Gastrocnemius medialis (tissue), 4 donors: ENCODE results near the gene MRPS10. TPM values are rescaled to one million over a fixed set of nuclear protein-coding genes. Genes with fewer than 3 reads are reported as not detected.

Source experiments
- ATAC-seq, 2 donors: fragments of 150-250 bp; one replicate each; pipeline ENCODE4 v1.9.1; 2016
- DNase-seq, 2 donors: peaks; one replicate each; pipeline ENCODE4 v3.0.0-alpha.2; 2019
- H3K27ac ChIP-seq, 4 donors: fragments of 200-600 bp; sonication (generic); 1 replicate in 1 of 4; 2 replicates in 3 of 4; pipeline ENCODE4 v1.5.1; 2016 to 2018; ENCODE audit warnings: mild to moderate bottlenecking in 2 of 4, moderate library complexity in 1 of 4
- H3K27me3 ChIP-seq, 3 donors: fragments of 200-600 bp; sonication (generic) in 2 of 3; 1 replicate in 1 of 3; 2 replicates in 2 of 3; pipeline versions ENCODE4 v1.5.1 to v1.6.0; 2016 to 2019; ENCODE audit warnings: mild to moderate bottlenecking in 1 of 3, moderate library complexity in 1 of 3
- H3K36me3 ChIP-seq, 2 donors: fragments of 200-600 bp; sonication (generic) in 1 of 2; one replicate each; pipeline ENCODE4 v1.5.1; 2017 to 2018
- H3K4me1 ChIP-seq, 2 donors: fragments of 200-600 bp; sonication (generic) in 1 of 2; one replicate each; pipeline ENCODE4 v1.5.1; 2016 to 2017; ENCODE audit warnings: mild to moderate bottlenecking in 2 of 2
- H3K4me3 ChIP-seq, 4 donors: fragments of 200-600 bp; sonication (generic) in 3 of 4; 1 replicate in 1 of 4; 2 replicates in 3 of 4; pipeline ENCODE4 v1.5.1; 2016 to 2019; ENCODE audit warnings: mild to moderate bottlenecking in 2 of 4
- H3K9me3 ChIP-seq, 3 donors: fragments of 200-600 bp; sonication (generic) in 2 of 3; 1 replicate in 1 of 3; 2 replicates in 2 of 3; pipeline ENCODE4 v1.5.1; 2016 to 2019
- POLR2A ChIP-seq, 2 donors: fragments of 450-650 bp; IDR thresholded peaks; one replicate each; pipeline ENCODE4 v1.6.1; 2017; ENCODE audit warnings: antibody characterized with exemption in 2 of 2, mild to moderate bottlenecking in 2 of 2, moderate library complexity in 2 of 2
- in situ Hi-C, 4 donors: fragments of 200-750 bp; cut with MboI; loops; one replicate each; pipeline versions ENCODE4 v1.15.0 to v1.8.0; 2017; ENCODE audit warnings: low sequenced_read_pairs in 4 of 4
- intact Hi-C: fragments of 100-400 bp; cut with DNase I; formaldehyde crosslinking; loops from one replicate; pipeline ENCODE4 v1.15.1; 2023; ENCODE audit warnings: low total_unique reads
- total RNA-seq, 4 donors: library from RNA; depleted of rRNA; stranded (reverse); fragments of >200 nt; gene quantifications; one replicate each; pipeline versions ENCODE4 v1.1.0 to v1.2.3, GENCODE V29; 2016
- TF ChIP-seq, protein P1 (sequence below), 5 experiments: fragments of 450-650 bp in 3 of 5; fragments of 200-600 bp in 2 of 5; sonication (generic) in 2 of 5; IDR thresholded peaks in 4 of 5; conservative IDR thresholded peaks in 1 of 5; 1 replicate in 4 of 5; 2 replicates in 1 of 5; pipeline ENCODE4 v1.5.1; 2016 to 2019; ENCODE audit warnings: antibody characterized with exemption in 5 of 5, mild to moderate bottlenecking in 3 of 5, moderate library complexity in 3 of 5

The MRPS10 gene
- total RNA-seq, 4 donors from 2014 or later: 52.2 to 63.7 (median 56.0) TPM

GRCh38 chr6:42226645-42227143 is 9.0 kb upstream of the MRPS10 start:
- no peaks in the 10 kb centered on the region for H3K9me3 ChIP-seq
- H3K27ac ChIP-seq: no peak overlapping the region
- in situ Hi-C loops: loop anchor here in 1 of 4 donors (10.0 kb wide), 1 partner anchor 302 kb away; the partner anchor contains the start of genes BYSL and MED20
- ATAC-seq (no peak), DNase-seq (no peak)
- no peak for TF ChIP-seq POLR2A (IDR thresholded peaks at IDR 0.05)
- TF ChIP-seq, protein P1, sequence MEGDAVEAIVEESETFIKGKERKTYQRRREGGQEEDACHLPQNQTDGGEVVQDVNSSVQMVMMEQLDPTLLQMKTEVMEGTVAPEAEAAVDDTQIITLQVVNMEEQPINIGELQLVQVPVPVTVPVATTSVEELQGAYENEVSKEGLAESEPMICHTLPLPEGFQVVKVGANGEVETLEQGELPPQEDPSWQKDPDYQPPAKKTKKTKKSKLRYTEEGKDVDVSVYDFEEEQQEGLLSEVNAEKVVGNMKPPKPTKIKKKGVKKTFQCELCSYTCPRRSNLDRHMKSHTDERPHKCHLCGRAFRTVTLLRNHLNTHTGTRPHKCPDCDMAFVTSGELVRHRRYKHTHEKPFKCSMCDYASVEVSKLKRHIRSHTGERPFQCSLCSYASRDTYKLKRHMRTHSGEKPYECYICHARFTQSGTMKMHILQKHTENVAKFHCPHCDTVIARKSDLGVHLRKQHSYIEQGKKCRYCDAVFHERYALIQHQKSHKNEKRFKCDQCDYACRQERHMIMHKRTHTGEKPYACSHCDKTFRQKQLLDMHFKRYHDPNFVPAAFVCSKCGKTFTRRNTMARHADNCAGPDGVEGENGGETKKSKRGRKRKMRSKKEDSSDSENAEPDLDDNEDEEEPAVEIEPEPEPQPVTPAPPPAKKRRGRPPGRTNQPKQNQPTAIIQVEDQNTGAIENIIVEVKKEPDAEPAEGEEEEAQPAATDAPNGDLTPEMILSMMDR (IDR thresholded peaks at IDR 0.05 in 4 of 5, conservative IDR thresholded peaks at IDR 0.05 in 1 of 5): no peak
- no peaks in the 10 kb centered on the region for H3K27me3 ChIP-seq
- intact Hi-C loops: no loop called here
- no peaks in the 10 kb centered on the region for H3K4me1 ChIP-seq
- H3K4me3 ChIP-seq: no peak overlapping the region
- H3K36me3 ChIP-seq: no peaks in the 10 kb centered on the region

DNA sequence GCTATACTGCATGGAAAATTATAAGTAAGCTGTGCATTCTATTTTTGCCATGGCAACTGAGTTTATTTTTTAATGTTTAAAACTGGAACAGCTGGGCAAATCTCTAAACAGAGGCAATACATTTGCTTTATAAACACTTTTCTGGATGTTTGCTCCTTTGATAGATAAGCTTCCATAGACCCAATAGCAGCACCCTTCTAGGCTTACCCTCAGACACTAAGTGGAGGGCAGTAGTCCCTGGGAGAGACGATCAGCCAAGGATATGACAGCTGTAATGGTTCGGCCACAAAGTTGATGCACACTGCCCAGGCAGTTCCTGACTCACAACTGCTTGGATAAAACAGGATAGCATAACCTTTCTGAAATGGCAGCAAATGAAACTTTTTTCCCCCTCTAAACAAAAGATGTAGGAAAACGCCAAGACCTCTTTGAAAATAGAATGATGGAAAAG is 8.5 kb upstream of the MRPS10 start:
- H3K36me3 ChIP-seq: no peaks in the 10 kb centered on the region
- H3K4me1 ChIP-seq: no peaks in the 10 kb centered on the region
- no peak for DNase-seq
- H3K27me3 ChIP-seq: no peaks in the 10 kb centered on the region
- no peaks in the 10 kb centered on the region for H3K9me3 ChIP-seq
- H3K4me3 ChIP-seq: no peak overlapping the region
- intact Hi-C loops (no loop called here), in situ Hi-C loops (loop anchor here in 1 of 4 donors (10.0 kb wide), 1 partner anchor 301 kb away; the partner anchor contains the start of genes BYSL and MED20)
- H3K27ac ChIP-seq: no peak overlapping the region
- ATAC-seq: no peak
- no peak for TF ChIP-seq POLR2A (IDR thresholded peaks at IDR 0.05)

- H3K9me3 ChIP-seq: no peaks in the 10 kb centered on the region
- intact Hi-C loops: no loop called here
- no peak for DNase-seq
- H3K4me1 ChIP-seq: no peaks in the 10 kb centered on the region
- in situ Hi-C loops: loop anchor here in 1 of 4 donors (10.0 kb wide), 1 partner anchor 301 kb away; the partner anchor contains the start of genes BYSL and MED20
- ATAC-seq: no peak
- H3K36me3 ChIP-seq: no peaks in the 10 kb centered on the region
- TF ChIP-seq, protein P1 (IDR thresholded peaks at IDR 0.05 in 4 of 5, conservative IDR thresholded peaks at IDR 0.05 in 1 of 5): no peak
- no peak for TF ChIP-seq POLR2A (IDR thresholded peaks at IDR 0.05)
- no peak overlapping the region for H3K27ac ChIP-seq
- H3K4me3 ChIP-seq: no peak overlapping the region
- no peaks in the 10 kb centered on the region for H3K27me3 ChIP-seq
These were observed 7.8 kb upstream of the MRPS10 start for GRCh38 chr6:42225419-42225818.

GRCh38 chr6:42225029-42225339 is 7.3 kb upstream of the MRPS10 start:
- no peak for ATAC-seq
- TF ChIP-seq POLR2A (IDR thresholded peaks at IDR 0.05): no peak
- TF ChIP-seq, protein P1 (IDR thresholded peaks at IDR 0.05 in 4 of 5, conservative IDR thresholded peaks at IDR 0.05 in 1 of 5): no peak
- H3K4me3 ChIP-seq: no peak overlapping the region
- intact Hi-C loops: no loop called here
- H3K9me3 ChIP-seq: no peaks in the 10 kb centered on the region
- no peak for DNase-seq
- H3K27me3 ChIP-seq: no peaks in the 10 kb centered on the region
- no peaks in the 10 kb centered on the region for H3K4me1 ChIP-seq
- H3K27ac ChIP-seq: no peak overlapping the region
- H3K36me3 ChIP-seq: no peaks in the 10 kb centered on the region
- in situ Hi-C loops: loop anchor here in 1 of 4 donors (10.0 kb wide), 1 partner anchor 300 kb away; the partner anchor contains the start of genes BYSL and MED20

GRCh38 chr6:42224222-42225028 is 6.8 kb upstream of the MRPS10 start:
- Histone ChIP-seq H3K36me3 (no peaks in the 10 kb centered on the region), H3K4me3 (no peak overlapping the region), H3K27ac (no peak overlapping the region), H3K27me3 (no peaks in the 10 kb centered on the region), H3K4me1 (no peaks in the 10 kb centered on the region), H3K9me3 (no peaks in the 10 kb centered on the region)
- ATAC-seq (no peak), DNase-seq (no peak)
- in situ Hi-C loops: loop anchor here in 2 of 4 donors (10.0 to 25.0 kb wide), 2 partner anchors 300 to 312 kb away; partner anchors contain the start of genes BYSL (in 2 of the 2) and MED20 (in 2 of the 2)
- TF ChIP-seq POLR2A (IDR thresholded peaks at IDR 0.05): no peak
- TF ChIP-seq, protein P1 (IDR thresholded peaks at IDR 0.05 in 4 of 5, conservative IDR thresholded peaks at IDR 0.05 in 1 of 5): no peak
- intact Hi-C loops: no loop called here
